Natural killer cell treated with Interleukin-12 subunit alpha and Interleukin-12 subunit beta and Interleukin-15 and Interleukin-18, amount 100 ng/mL, for 72 hours (primary cell): ENCODE results near the gene SLC12A7. TPM values are rescaled to one million over a fixed set of nuclear protein-coding genes. Genes with fewer than 3 reads are reported as not detected.

Experiments
- ATAC-seq, 2 donors: fragments of 150-1000 bp; cut with Tn5 transposase in 1 of 2; sonication (Bioruptor Pico), chemical (Tn5 transposase) in 1 of 2; 2 replicates each; pipeline ENCODE4 v1.10.0; 2021
- DNase-seq: peaks from one replicate; pipeline ENCODE4 v3.0.0; 2022; ENCODE audit warnings: low spot score
- H3K27ac Mint-ChIP-seq, 2 donors: 1 replicate in 1 of 2; 2 replicates in 1 of 2; pipeline ENCODE4 v1.8.0; 2022; ENCODE audit warnings: mixed read lengths in 2 of 2, mild to moderate bottlenecking in 1 of 2, moderate library complexity in 1 of 2
- H3K27me3 Mint-ChIP-seq, 2 donors: 1 replicate in 1 of 2; 2 replicates in 1 of 2; pipeline ENCODE4 v1.8.0; 2022; ENCODE audit warnings: mixed read lengths in 2 of 2
- H3K36me3 Mint-ChIP-seq: one replicate; pipeline ENCODE4 v1.8.0; 2022; ENCODE audit warnings: mixed read lengths
- H3K4me1 Mint-ChIP-seq, 2 donors: 1 replicate in 1 of 2; 2 replicates in 1 of 2; pipeline ENCODE4 v1.8.0; 2022; ENCODE audit warnings: low read depth in 2 of 2, mixed read lengths in 2 of 2, mild to moderate bottlenecking in 1 of 2
- H3K4me3 Mint-ChIP-seq: one replicate; pipeline ENCODE4 v1.8.0; 2022; ENCODE audit warnings: mixed read lengths
- H3K9me3 Mint-ChIP-seq: 2 replicates; pipeline ENCODE4 v1.8.0; 2022; ENCODE audit warnings: mixed read lengths
- total RNA-seq, 2 donors: library from RNA; stranded (reverse); gene quantifications; one replicate each; pipeline ENCODE4 v1.2.3, GENCODE V29; 2022

SLC12A7 gene
- total RNA-seq, 2 donors from 2014 or later, result 13.5 to 21.9 TPM

DNA sequence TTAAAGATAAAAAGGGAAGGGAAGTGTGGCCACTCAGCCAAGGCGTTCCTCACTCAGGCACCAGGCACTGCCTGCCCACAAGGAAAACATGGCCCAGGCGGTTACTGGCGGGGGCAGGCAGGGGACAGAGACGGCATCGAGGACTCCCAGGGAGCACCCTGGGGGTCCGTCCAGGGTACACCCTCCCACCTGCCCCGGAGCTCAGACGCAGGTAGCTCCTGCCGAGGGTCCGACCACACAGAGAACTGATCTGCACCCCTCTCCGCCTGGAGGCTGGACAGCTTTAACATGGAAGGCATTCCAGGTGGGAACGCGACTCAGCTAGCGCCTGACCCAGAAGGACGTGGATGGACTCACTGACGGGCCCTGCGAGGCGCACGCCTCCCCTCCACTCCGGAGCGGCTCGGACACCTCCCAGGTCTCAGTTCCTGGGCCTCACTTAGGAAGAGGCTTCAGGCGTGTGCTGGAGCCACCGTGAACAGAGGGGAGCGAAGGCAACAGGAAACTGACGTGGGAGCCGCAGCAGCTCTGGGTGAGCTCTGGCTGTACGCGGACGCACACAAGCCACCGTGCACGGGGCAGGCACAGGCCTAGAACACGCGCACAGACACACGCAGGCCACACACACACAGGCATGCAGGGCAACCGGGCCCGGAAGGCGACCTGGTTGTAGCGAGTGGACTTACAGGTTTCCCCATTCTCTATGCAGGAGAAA, 55.8 kb downstream of the SLC12A7 start:
- Mint-ChIP-seq H3K36me3 (no peaks in the 10 kb centered on the region), H3K27me3 (no peaks in the 10 kb centered on the region), H3K4me3 (no peak overlapping the region), H3K27ac (no peak overlapping the region), H3K9me3 (no peaks in the 10 kb centered on the region), H3K4me1 (no peaks in the 10 kb centered on the region)
- DNase-seq (peak; percentile 35), ATAC-seq (no peak)

DNA sequence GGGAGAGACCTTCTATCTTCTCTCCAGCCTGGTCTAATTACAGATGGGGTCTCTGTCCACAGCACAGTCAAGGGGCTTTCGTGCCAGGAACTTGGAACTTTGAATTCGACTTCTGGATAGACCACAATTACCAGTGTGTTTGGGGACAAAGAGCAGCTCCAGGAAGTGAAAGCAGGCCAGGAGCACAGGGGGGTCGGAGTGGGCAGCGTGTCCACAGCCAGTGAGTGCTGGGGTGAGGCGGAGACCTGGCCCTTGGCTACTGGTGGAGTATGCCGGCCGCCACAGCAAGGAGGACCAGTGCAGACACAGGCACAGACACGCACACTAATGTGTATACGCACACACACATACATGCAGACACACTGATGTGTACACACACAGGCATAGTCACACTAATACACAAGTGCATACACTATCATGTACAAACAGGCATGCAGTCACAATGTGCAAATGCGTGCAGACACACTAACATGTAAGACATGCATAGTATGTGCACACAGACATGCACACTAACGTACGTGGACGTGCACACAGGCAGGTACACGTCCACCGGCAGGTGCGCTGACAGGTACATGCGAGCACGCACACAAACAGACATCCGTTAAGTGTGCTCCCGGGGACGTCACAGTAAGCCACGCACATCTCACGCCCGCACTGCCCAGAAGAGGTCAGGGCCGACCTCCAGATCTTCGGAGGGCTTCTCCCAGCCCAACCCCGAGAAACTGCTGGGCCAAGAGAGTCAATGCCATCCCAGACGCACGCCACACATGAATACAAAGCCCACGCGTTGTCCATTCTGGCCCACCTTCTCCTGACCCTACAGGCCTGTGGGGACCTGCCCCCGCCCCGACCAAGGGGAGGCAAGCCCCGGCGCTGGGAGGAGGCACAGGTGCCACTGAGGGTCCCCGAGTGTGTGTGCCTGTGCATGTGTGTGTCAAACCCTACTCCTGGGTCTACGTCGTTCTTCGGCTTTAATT, 56.8 kb downstream of the SLC12A7 start:
- Mint-ChIP-seq H3K4me1 (no peaks in the 10 kb centered on the region), H3K9me3 (no peaks in the 10 kb centered on the region), H3K27me3 (no peaks in the 10 kb centered on the region), H3K27ac (no peak overlapping the region), H3K36me3 (no peaks in the 10 kb centered on the region), H3K4me3 (no peak overlapping the region)
- ATAC-seq, result no peak
- DNase-seq, result peak; percentile 59

GRCh38 chr5:1054018-1054798, 57.7 kb downstream of the SLC12A7 start:
- Mint-ChIP-seq H3K27me3 (no peaks in the 10 kb centered on the region), H3K9me3 (no peaks in the 10 kb centered on the region), H3K27ac (no peak overlapping the region), H3K4me3 (no peak overlapping the region), H3K36me3 (no peaks in the 10 kb centered on the region), H3K4me1 (no peaks in the 10 kb centered on the region)
- DNase-seq (no peak), ATAC-seq (no peak)

- H3K27me3 Mint-ChIP-seq, result no peaks in the 10 kb centered on the region
- DNase-seq (no peak), ATAC-seq (no peak)
- no peaks in the 10 kb centered on the region for H3K36me3 Mint-ChIP-seq
- H3K4me3 Mint-ChIP-seq, result no peak overlapping the region
- H3K27ac Mint-ChIP-seq, result no peak overlapping the region
- H3K9me3 Mint-ChIP-seq, result peaks cover 1% of the 10 kb centered on the region
- peaks cover under 1 to 1% of the 10 kb centered on the region in 2 donors for H3K4me1 Mint-ChIP-seq
Measured at GRCh38 chr5:1053391-1054017, 58.4 kb downstream of the SLC12A7 start.

- DNase-seq (no peak), ATAC-seq (no peak)
- H3K4me1 Mint-ChIP-seq, result peaks cover 8% of the 10 kb centered on the region in 2 donors
- peaks cover 1% of the 10 kb centered on the region for H3K36me3 Mint-ChIP-seq
- no peaks in the 10 kb centered on the region for H3K27me3 Mint-ChIP-seq
- H3K27ac Mint-ChIP-seq, result no peak overlapping the region
- no peak overlapping the region for H3K4me3 Mint-ChIP-seq
- peaks cover 8% of the 10 kb centered on the region for H3K9me3 Mint-ChIP-seq
Measured at GRCh38 chr5:1052641-1053390, 59.0 kb downstream of the SLC12A7 start.

DNA sequence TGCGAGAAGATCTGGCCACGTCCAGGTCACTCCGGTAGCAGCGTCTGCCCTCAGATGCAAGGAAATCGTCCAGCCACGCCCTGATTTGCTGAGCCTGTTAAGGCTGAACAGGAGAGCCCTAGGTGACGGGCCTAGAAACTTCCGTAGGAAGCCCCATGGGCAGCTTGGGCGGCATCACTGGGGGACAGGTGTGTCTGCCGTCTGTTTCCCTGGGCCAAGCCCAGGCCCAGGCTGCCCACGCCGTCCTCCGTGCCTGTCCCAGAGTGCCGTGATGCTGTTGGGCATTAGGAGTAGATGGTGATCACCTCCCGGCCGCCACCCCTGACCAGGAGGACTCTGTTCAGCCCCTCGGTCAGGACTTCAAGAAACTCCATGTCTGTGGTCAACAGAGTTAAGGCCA, 59.8 kb downstream of the SLC12A7 start:
- H3K4me1 Mint-ChIP-seq, result peaks cover 15% of the 10 kb centered on the region in 2 donors
- DNase-seq (no peak), ATAC-seq (no peak)
- H3K36me3 Mint-ChIP-seq, result peaks cover 9% of the 10 kb centered on the region
- H3K4me3 Mint-ChIP-seq, result no peak overlapping the region
- H3K27me3 Mint-ChIP-seq, result no peaks in the 10 kb centered on the region
- H3K27ac Mint-ChIP-seq, result no peak overlapping the region
- H3K9me3 Mint-ChIP-seq, result peaks cover 15% of the 10 kb centered on the region

- Mint-ChIP-seq H3K27ac (no peak overlapping the region), H3K9me3 (peaks cover 23% of the 10 kb centered on the region), H3K4me3 (no peak overlapping the region), H3K27me3 (no peaks in the 10 kb centered on the region), H3K4me1 (peaks cover 22 to 23% of the 10 kb centered on the region in 2 donors), H3K36me3 (peaks cover 16% of the 10 kb centered on the region)
- ATAC-seq (no peak), DNase-seq (no peak)
Measured at GRCh38 chr5:1051366-1051720, 60.5 kb downstream of the SLC12A7 start.

DNA sequence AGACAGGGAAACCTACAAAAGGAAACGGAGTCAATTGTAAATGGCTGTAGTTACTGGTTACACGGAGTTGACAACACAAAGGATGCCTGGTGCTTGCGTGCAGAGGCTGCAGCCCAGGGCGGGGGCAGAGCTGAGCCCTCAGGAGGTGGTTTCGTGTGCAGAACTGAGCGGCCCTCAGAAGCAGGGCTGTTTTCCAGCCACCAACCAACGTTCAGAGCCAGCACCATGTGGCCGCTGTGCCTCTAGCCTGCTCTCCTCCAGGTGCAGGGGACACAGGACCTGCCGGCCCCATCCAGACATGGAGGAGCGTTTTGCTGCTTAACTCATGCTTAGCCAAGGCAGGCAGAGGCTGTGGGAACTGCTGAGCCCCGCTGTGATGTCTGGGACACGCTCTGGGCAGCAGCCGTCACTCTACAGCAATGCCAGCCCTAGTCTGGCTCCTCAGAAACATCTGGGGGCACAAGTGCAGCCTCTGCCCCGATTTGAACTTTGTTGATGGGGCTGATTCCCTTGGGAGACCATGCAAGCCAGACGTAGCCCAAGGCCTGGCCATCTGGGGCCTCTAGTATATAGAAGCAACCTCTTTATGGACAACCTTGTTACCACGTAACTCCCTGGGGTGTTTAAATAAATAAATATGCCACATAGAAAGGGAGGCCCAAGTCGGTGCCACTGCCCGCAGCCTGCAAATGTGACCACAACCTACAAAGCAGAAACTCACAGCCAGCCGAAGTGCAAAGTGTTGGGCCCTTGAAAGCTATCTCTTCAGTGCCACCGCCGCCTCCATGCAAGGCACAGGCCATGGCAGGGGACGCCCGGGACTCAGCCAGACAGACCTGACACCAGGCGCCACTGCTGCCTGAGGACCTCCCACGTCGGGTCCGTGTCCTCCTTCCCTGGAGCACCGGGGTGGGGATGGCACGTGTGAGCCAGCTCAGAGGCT, 61.2 kb downstream of the SLC12A7 start:
- Mint-ChIP-seq H3K4me1 (peaks cover 28 to 29% of the 10 kb centered on the region in 2 donors), H3K27me3 (no peaks in the 10 kb centered on the region), H3K27ac (no peak overlapping the region), H3K4me3 (no peak overlapping the region), H3K9me3 (peaks cover 29% of the 10 kb centered on the region), H3K36me3 (peaks cover 23% of the 10 kb centered on the region)
- DNase-seq, result peak; percentile 32
- ATAC-seq, result no peak

DNA sequence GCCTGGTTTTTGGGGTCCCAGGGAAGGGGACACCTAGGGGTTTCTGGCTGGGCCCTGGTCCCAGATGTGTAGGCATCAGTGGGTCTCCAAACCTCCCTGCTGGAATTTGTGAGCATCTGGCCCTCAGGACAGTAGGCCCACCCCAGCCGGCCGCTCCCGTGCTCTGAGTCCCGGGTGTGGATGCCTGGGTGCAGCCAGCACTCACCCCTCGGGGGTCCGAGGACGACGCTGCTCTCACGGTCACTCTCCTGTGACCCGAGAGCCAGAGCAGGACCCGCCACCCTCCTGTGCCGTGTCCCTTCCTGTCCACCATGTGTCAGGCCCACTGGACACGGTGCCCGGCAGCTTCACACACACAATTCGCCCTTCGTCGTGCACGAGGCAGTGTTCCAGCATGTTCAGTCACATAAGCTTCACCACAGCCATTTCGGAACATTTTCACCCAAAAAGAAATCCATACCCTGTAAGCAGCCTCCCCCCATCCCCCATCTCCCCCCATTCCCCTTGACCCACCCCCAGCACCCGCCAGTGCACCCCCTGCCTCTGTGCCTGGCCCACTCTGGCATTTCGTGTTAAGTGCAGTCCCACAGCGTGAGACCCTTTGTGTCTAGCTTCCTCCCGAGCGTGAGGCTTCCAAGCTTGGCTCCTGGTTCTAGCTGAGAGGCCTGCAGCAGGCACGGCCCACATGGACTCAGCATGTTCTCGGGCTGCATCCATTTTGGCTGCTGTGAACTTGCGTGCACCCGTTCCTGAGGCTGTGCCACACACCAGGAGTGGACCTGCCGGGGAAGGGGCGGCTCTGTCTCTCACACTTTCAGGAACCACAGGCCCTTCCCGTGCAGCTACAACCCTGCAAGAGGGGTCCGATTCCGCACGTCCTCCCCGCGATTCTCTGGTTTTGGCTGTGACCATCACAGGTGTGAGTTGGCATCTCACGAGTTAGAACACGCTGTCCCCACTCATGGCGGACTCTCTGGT, 62.7 kb downstream of the SLC12A7 start:
- peak; percentile 44 for DNase-seq
- peaks cover 38% of the 10 kb centered on the region for H3K36me3 Mint-ChIP-seq
- no peak overlapping the region for H3K4me3 Mint-ChIP-seq
- no peak for ATAC-seq
- no peaks in the 10 kb centered on the region for H3K27me3 Mint-ChIP-seq
- H3K4me1 Mint-ChIP-seq, result peaks cover 43 to 45% of the 10 kb centered on the region in 2 donors
- H3K9me3 Mint-ChIP-seq, result peaks cover 45% of the 10 kb centered on the region
- peak overlapping the region in 1 of 2 donors; percentile 39 for H3K27ac Mint-ChIP-seq

- no peak overlapping the region for H3K4me3 Mint-ChIP-seq
- H3K9me3 Mint-ChIP-seq, result peaks cover 54% of the 10 kb centered on the region
- peaks cover 47% of the 10 kb centered on the region for H3K36me3 Mint-ChIP-seq
- DNase-seq (no peak), ATAC-seq (no peak)
- H3K4me1 Mint-ChIP-seq, result peaks cover 53 to 54% of the 10 kb centered on the region in 2 donors
- H3K27ac Mint-ChIP-seq, result peak overlapping the region; percentile 31 to 39
- H3K27me3 Mint-ChIP-seq, result no peaks in the 10 kb centered on the region
Measured at GRCh38 chr5:1048162-1048721, 63.6 kb downstream of the SLC12A7 start.
